Effector CD4-positive, alpha-beta T cell (primary cell): Measurements from ENCODE around the gene USH1G.

Experiments used
- DNase-seq: peaks from one replicate; pipeline ENCODE4 v3.0.0-alpha.2; 2020

Gene USH1G

DNA sequence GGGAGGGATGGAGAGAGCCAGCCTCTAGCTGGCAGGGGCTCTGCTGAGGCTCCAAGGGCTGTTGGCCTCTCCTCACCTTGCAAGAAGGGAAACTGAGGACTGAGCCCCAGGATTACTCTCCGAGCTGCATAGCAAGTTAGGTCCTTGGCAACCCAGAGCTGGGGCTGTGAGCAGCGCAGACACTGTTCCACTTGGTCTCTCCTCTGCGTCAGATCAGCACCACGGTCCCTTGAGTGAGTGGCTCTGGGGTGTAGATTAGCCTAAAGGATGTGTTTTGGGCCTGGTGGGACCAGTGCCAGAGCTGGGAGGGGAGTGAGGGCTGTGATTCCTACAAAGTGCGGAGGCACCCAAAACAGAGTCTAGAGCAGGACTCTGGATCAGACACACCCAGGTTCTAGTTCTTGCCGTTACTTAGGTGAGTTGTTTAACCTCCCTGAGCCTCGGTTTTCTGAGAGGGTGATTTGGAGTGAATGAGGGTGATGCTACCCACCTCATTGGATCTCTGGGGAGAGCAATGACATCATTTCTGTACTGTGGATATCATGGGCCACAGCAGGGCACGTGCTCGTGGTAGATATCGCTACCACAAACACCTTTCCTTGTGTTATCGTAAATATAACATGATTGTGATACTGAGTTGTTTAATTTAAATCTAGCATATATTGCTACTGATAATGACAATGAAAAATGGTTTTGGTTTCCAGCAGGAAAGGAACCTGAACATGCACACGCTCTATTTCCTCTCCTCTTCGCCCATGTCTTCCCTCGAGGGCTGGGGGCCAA lies 21.5 kb downstream of the USH1G start:
- no peak for DNase-seq

DNA sequence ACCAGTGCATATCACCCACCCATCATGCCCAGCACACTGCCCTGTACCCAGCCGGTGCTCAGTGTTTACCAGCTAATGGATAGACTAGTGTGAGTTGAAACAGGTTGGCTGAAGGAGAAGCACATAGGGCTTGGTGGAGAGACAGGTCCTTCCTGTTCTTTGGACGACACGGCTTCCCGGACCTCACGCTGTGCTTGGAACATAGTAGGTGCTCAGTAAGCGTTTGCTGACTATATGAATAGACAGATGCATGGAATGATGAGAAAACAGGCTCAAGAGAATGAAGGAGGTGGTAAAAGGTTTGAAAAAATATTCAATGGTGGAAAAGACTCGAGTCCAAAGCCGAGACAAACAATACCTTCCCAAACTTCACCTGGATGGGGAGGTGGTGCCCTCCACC lies 22.8 kb downstream of the USH1G start:
- no peak for DNase-seq

GRCh38 chr17:74898376-74898946 lies 24.6 kb downstream of the USH1G start:
- no peak for DNase-seq

- no peak for DNase-seq
Measured at GRCh38 chr17:74893936-74894671, 29.0 kb downstream of the USH1G start.

DNA sequence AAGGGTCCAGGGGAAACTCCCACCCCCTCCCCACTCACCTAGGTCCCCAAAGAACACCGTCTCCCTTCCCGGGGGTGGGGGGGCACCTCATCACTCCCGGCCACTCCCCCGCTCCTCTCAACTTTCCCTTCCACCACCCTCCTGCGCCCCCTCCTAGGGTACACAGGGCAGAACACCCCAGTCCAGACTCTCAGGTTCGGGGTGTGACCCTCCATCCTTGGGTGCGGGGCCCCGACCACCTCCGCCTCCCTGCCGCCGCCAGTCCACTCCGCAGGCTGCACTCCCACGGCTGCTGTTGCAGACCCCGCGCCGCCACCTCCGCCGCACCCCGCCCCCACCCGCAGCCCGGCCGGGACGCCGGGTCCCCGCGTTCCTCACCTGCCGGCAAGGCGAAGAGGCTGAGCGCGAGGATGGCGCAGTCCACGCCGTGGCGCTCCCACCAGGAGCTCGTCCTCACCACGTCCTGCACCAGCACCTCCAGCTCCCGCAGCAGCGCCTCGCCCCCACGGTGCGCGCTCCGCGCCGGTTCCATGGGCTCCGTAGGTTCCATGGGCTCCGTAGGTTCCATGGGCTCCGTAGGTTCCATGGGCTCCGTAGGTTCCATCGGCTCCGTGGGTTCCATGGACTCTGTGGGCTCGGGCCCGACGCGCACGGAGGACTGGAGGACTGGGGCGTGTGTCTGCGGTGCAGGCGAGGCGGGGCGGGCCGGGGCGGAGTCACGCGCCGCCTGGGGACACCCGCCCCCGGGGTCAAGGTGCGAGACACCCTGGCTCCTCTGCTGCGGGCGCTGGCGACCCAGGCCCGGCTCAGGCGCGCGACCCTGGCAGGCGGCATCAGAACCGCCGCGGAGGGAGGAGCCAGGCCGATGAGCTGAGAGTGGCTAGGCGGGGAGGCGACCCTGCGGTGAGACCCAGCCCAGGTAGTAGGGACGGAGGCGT lies 29.8 kb downstream of the USH1G start, which contains the start of gene FADS6:
TSS of gene FADS6 (minus strand) at position 660 of the 938 bp plus-strand sequence. CDS start at position 622, 38 bp downstream.
- DNase-seq: no peak

- DNase-seq: no peak
Measured at GRCh38 chr17:74892013-74892841, 30.8 kb downstream of the USH1G start.

DNA sequence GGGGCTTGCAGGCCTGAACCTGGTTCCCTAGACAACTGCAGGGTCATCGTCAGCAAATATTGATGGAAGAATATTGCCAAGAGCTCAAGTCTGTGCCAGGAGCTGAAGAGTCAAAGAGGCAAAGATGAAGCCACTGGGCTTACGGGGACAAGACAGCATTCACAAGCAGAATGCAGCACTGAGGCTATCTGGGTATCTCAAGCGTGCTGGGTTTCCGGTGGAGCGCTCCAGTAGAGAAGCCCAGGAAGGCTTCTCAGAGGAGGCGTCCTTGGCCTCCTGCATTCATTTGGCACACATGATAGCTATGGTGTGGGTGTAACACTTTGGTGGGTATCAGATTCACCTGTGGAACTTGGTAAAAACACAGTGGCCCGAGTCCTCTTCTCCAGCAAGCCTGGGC lies 32.5 kb downstream of the USH1G start:
- DNase-seq: no peak

GRCh38 chr17:74888469-74888868 lies 34.6 kb downstream of the USH1G start:
- no peak for DNase-seq

DNA sequence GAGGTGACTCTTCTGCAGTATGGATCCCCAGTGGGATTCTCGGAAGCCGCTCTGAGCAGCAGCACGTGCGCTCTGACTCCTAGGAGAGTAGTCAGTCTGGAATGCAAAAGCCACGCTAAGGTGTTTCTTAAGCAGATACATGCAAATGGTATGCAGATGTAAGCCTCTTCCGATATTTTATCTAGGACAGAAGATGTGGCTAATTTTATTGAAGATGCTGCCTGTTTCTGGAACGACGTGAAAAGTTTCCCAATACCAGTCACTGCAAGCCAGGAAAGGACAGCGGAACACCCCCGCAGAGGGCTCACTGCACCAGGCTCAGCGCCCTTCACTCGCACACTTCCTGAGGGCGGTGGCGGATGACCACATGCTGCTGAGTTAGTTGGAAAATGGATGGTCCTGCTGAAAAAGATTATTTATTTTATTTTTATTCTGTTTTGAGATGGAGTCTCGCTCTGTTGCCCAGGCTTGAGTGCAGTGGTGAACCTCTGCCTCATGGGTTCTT lies 39.8 kb downstream of the USH1G start:
- DNase-seq: no peak

- DNase-seq: no peak
Measured at GRCh38 chr17:74882517-74883240, 40.4 kb downstream of the USH1G start.

GRCh38 chr17:74881073-74881472 lies 42.0 kb downstream of the USH1G start:
- DNase-seq: no peak

DNA sequence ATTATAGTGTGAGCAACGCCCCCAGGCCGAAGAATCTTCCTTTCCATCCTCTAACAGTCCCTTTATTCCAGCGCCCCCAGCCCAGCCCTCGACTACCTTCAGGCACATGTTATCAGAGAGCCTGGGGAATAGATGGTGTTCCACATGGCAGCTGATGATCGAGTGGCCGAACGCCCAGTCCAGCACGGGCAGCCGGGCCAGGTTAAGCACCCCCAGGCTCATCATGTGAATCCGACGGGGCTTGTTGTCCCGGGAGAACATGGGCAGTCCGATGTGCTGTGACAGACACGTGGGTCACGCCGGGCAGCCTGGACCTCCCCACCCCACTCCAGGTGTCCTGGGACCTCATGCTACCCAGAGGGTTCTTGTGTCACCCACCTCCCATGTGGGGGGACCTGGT lies 43.7 kb downstream of the USH1G start:
- DNase-seq: no peak

- no peak for DNase-seq
Measured at GRCh38 chr17:74878658-74879057, 44.4 kb downstream of the USH1G start.

GRCh38 chr17:74877592-74878548 lies 45.2 kb downstream of the USH1G start:
- no peak for DNase-seq

DNA sequence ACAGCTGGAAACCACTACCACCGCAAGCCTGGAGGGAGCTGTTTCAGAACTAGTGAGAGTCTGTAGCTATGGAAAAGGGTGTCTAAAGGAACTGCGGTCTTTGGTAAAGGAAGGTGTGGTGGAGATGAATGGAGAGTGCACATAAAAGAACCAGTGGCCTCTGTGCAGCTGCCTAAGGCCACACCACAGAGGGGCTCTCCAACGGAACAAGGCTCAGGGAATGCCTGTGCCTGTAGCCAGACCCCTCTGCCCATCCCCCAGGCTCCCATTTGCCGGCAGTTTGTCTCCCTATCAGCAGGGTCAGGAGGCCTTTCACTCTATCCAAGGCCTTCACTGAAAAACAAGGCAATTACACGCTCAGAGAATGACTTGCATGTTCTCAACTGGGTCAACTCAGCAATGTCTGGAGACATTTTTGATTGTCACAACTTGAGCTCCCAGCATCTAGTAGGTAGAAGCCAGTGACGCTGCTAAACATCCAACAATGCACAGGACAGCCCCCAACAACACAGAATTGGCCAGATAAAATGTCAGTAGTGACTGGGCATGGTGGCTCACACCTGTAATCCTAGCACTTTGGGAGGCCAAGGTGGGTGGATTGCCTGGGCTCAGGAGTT lies 47.0 kb downstream of the USH1G start:
- no peak for DNase-seq

DNA sequence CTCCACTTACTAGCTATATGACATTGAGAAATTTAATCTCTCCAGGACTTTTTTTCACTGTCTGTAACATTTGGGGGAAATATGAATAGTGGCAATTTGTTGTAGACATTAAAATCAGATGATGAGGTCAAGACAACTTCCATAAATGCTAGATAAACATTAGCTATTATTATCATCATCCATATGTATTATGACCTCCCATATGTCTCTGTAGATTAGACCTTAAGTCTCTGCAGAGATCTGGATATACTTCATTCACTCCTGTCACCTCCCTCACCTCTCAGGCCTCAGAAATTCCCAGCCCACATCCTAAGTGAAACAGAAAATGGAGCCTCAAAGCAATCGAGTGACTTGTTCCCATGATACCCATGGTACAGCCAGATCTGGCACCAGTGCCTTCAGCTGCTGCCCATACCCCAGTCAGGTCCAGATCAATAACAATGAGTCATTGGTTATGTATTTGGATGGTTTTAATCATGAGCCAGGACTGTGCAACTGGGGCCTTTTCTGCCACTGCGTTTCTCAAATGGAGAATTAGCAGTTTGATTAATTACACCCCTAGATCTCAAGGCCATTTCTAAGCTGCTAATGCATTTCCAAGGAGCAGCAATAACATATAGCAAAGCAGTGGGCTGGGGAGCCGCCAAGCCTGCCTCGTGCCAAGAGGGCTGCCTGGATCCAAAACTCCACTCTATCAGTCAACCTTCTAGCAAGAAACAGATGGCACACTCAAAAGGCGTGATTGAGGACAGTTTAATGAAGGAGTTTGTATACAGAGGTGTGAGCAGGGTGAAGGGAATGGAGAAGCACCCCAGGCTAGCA lies 47.7 kb downstream of the USH1G start:
- no peak for DNase-seq

DNA sequence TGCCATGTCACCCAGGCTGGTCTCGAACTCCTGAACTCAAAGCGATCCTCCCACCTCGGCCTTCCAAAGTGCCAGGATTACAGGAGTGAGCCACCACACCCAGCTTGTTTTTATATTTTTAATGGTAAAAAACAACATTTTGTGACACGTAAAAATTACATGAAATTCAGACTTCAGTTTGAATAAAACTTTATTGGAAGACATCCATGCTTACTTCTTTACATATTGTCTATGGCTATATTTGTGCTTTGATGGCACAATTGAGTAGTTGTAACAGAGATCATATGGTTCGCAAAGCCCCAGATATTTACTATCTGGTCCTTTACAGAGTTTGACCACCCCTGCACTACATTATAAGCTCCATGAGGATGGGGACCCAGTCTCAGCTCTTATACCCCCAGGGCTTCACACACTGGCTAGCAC lies 48.4 kb downstream of the USH1G start:
- no peak for DNase-seq
